IMR-90 (cell line): ENCODE measurements around the gene COLQ. TPM values are rescaled to one million over a fixed set of nuclear protein-coding genes. Genes with fewer than 3 reads are reported as not detected.
"Not testable (repeated sequence)": the region's sequence is repeated elsewhere in the genome, so short reads cannot be mapped to it uniquely, and the experiment has no call there.

Experiments
- ATAC-seq: fragments of 200-7000 bp; cut with Tn5 transposase; 2 replicates; pipeline ENCODE4 v1.9.1; 2020; ENCODE audit warnings: low read depth, mild to moderate bottlenecking, moderate library complexity
- BruUV-seq: library from RNA; stranded (reverse); fragments of 400-500 nt; replicated peaks from 2 replicates; lab custom pipeline; 2021; lab: Mats Ljungman, UMichigan
- CTCF ChIA-PET: fragments of 300-600 bp; formaldehyde crosslinking; extraction: SDS; loops from one replicate; lab custom pipeline; 2021; ENCODE audit warnings: antibody characterized with exemption; lab: Yijun Ruan, JAX
- POLR2A ChIA-PET: fragments of 300-600 bp; sonication (Branson Sonifier 250); formaldehyde crosslinking; loops from one replicate; lab custom pipeline; 2022; ENCODE audit warnings: antibody characterized with exemption; ENCODE audit not compliant: unreplicated experiment; lab: Charles Lee
- DNase-seq: peaks from one replicate; pipeline ENCODE4 v3.0.0; 2013
- H2AFZ ChIP-seq: replicated peaks from 2 replicates; pipeline ENCODE3; 2013; ENCODE audit warnings: low read length, mild to moderate bottlenecking; ENCODE audit not compliant: poor library complexity
- H2AK5ac ChIP-seq: 2 replicates; pipeline ENCODE4 v1.6.1; 2013; ENCODE audit warnings: low read depth, low read length, inconsistent platforms
- H2AK9ac ChIP-seq: replicated peaks from 2 replicates; pipeline ENCODE3; 2013; ENCODE audit warnings: mild to moderate bottlenecking, low read depth, low read length, moderate library complexity; ENCODE audit not compliant: poor library complexity
- H2BK120ac ChIP-seq: 2 replicates; pipeline ENCODE4 v1.6.1; 2013; ENCODE audit warnings: low read depth, low read length, inconsistent platforms
- H2BK15ac ChIP-seq: 3 replicates; pipeline ENCODE4 v1.6.1; 2013; ENCODE audit warnings: low read depth, low read length, inconsistent platforms
- H2BK20ac ChIP-seq: 2 replicates; pipeline ENCODE4 v1.6.1; 2013; ENCODE audit warnings: low read depth, mild to moderate bottlenecking, inconsistent platforms, low read length, moderate library complexity
- H2BK5ac ChIP-seq: 2 replicates; pipeline ENCODE4 v1.6.1; 2013; ENCODE audit warnings: mild to moderate bottlenecking, low read depth, low read length, inconsistent platforms; ENCODE audit not compliant: poor library complexity, severe bottlenecking
- H3K14ac ChIP-seq: replicated peaks from 2 replicates; pipeline ENCODE4 v1.6.1; 2013; ENCODE audit warnings: low read depth, low read length, inconsistent platforms
- H3K18ac ChIP-seq: 2 replicates; pipeline ENCODE4 v1.6.1; 2013; ENCODE audit warnings: low read depth, low read length, control low read depth
- H3K23ac ChIP-seq: 2 replicates; pipeline ENCODE4 v1.6.1; 2013; ENCODE audit warnings: low read depth, low read length, inconsistent platforms
- H3K27ac ChIP-seq: 2 replicates; pipeline ENCODE4 v1.5.1; 2013; ENCODE audit warnings: mild to moderate bottlenecking, control low read depth, low read length; ENCODE audit not compliant: insufficient read depth
- H3K27me3 ChIP-seq: 2 replicates; pipeline ENCODE4 v1.6.1; 2013; ENCODE audit warnings: low read length; ENCODE audit not compliant: control insufficient read depth, insufficient read depth
- H3K36me3 ChIP-seq: 2 replicates; pipeline ENCODE4 v1.6.1; 2013; ENCODE audit warnings: low read length, mixed read lengths; ENCODE audit not compliant: control insufficient read depth, insufficient read depth
- H3K4ac ChIP-seq: 2 replicates; pipeline ENCODE4 v1.6.1; 2013; ENCODE audit warnings: low read depth, low read length, inconsistent platforms
- H3K4me1 ChIP-seq: 2 replicates; pipeline ENCODE4 v1.6.1; 2013; ENCODE audit warnings: low read length, mixed read lengths; ENCODE audit not compliant: control insufficient read depth, insufficient read depth
- H3K4me2 ChIP-seq: 2 replicates; pipeline ENCODE4 v1.6.1; 2013; ENCODE audit warnings: low read depth, mild to moderate bottlenecking, control low read depth, low read length, moderate library complexity
- H3K4me3 ChIP-seq: 2 replicates; pipeline ENCODE4 v1.5.1; 2013; ENCODE audit warnings: low read depth, mild to moderate bottlenecking, control low read depth, low read length, moderate library complexity; ENCODE audit not compliant: insufficient read depth
- H3K56ac ChIP-seq: 2 replicates; pipeline ENCODE4 v1.6.1; 2013; ENCODE audit warnings: low read length, inconsistent platforms; ENCODE audit not compliant: insufficient read depth; ENCODE audit errors: extremely low read depth
- H3K79me1 ChIP-seq, 2 experiments: 2 replicates each; pipeline ENCODE4 v1.6.1; 2013; ENCODE audit warnings: low read length in 2 of 2, inconsistent platforms in 1 of 2, low read depth in 1 of 2
- H3K9ac ChIP-seq: 2 replicates; pipeline ENCODE4 v1.6.1; 2013; ENCODE audit warnings: low read depth, low read length, control low read depth
- H3K9me1 ChIP-seq: 2 replicates; pipeline ENCODE4 v1.6.1; 2013; ENCODE audit warnings: low read length, inconsistent platforms; ENCODE audit not compliant: insufficient read depth
- H3K9me3 ChIP-seq: 2 replicates; pipeline ENCODE4 v1.6.1; 2013; ENCODE audit warnings: low read length; ENCODE audit not compliant: control insufficient read depth, insufficient read depth
- H4K20me1 ChIP-seq: 2 replicates; pipeline ENCODE4 v1.6.1; 2013; ENCODE audit warnings: low read length, inconsistent platforms; ENCODE audit not compliant: insufficient read depth
- H4K5ac ChIP-seq: 2 replicates; pipeline ENCODE4 v1.6.1; 2013; ENCODE audit warnings: mild to moderate bottlenecking, low read depth, low read length, control low read depth
- H4K8ac ChIP-seq, 2 experiments: 2 replicates each; pipeline ENCODE4 v1.6.1; 2013; ENCODE audit warnings: low read depth in 2 of 2, low read length in 2 of 2, control low read depth in 1 of 2, inconsistent platforms in 1 of 2
- H4K91ac ChIP-seq: 2 replicates; pipeline ENCODE4 v1.6.1; 2013; ENCODE audit warnings: low read depth, low read length, inconsistent platforms; ENCODE audit not compliant: insufficient read depth
- CEBPB ChIP-seq: IDR thresholded peaks from 2 replicates; pipeline ENCODE4 v1.6.1; 2012; ENCODE audit warnings: low read depth, low read length, improper control_type of control experiment
- FOS ChIP-seq: fragments of 150-350 bp; IDR thresholded peaks from 2 replicates; pipeline ENCODE4 v1.6.1; 2016; ENCODE audit warnings: low read depth, low read length
- WGBS, 2 experiments: methylation state at CpG; one replicate each; pipeline versions ENCODE4 v1.1.5 to v1.1.7; 2013; ENCODE audit warnings: missing lambda C conversion rate in 2 of 2; ENCODE audit not compliant: insufficient read length in 1 of 2; ENCODE audit errors: extremely low coverage in 2 of 2; 5-methylcytosine and 5-hydroxymethylcytosine counted together
- dilution Hi-C: fragments of 300-500 bp; cut with HindIII; formaldehyde crosslinking; loops from one replicate; pipeline ENCODE4 v1.14.3; 2018; ENCODE audit warnings: low sequenced_read_pairs; ENCODE audit not compliant: unreplicated experiment
- in situ Hi-C: fragments of 300-500 bp; cut with MboI; formaldehyde crosslinking; loops from 3 replicates; pipeline ENCODE4 v1.14.3; 2019; ENCODE audit warnings: low sequenced_read_pairs, inconsistent platforms, mixed read lengths
- intact Hi-C: fragments of 100-400 bp; cut with micrococcal nuclease; formaldehyde crosslinking; loops from 2 replicates; pipeline ENCODE4 v1.10.0; 2022
- polyA plus RNA-seq, 3 experiments: library from polyadenylated mRNA; depleted of rRNA; stranded (reverse); fragments of >200 nt; gene quantifications; 2 replicates each; pipeline ENCODE4 v1.2.3, GENCODE V29; 2012; ENCODE audit warnings: low replicate concordance in 1 of 3
- total RNA-seq: library from RNA; depleted of rRNA; stranded (reverse); fragments of >200 nt; gene quantifications from 2 replicates; pipeline ENCODE4 v1.2.3, GENCODE V29; 2012

COLQ gene
- total and polyA plus RNA-seq, 2 of the 4 experiments (the other 2 are of a cell fraction) = 0.18 to 0.65 TPM

DNA sequence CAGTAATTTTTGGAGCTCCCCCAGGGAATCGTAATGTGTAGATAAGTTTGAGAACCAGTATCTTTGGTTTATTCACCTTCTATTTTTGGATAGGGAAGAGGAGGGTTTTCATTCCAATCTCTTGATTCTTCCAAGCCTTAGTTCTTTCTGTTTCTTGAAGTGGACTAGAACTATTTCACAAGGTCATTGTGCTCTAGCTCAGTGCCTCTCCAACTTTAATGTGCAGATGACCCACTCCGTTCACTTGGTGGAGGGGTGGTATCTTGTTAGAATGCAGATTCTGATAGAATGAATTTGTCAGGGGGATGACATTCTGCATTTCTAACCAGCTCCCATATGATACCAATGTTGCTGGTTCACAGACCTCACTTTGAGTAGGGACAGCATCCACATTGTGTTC lies 35.5 kb downstream of the COLQ start:
- Histone ChIP-seq H3K4ac (no peak overlapping the region), H3K9me1 (no peaks in the 10 kb centered on the region), H2AFZ (no peak overlapping the region), H2BK5ac (no peak overlapping the region), H3K9me3 (no peaks in the 10 kb centered on the region), H2AK9ac (no peak overlapping the region), H3K4me1 (no peaks in the 10 kb centered on the region), H3K9ac (no peak overlapping the region), H2BK15ac (no peak overlapping the region), H3K4me2 (no peak overlapping the region), H3K27me3 (no peaks in the 10 kb centered on the region), H3K18ac (no peak overlapping the region), H3K36me3 (no peaks in the 10 kb centered on the region), H3K23ac (no peak overlapping the region), H3K4me3 (no peak overlapping the region), H2BK20ac (no peak overlapping the region), H3K79me1 (no peaks in the 10 kb centered on the region), H2BK120ac (no peak overlapping the region), H2AK5ac (no peak overlapping the region), H3K27ac (no peak overlapping the region), H4K5ac (no peak overlapping the region), H3K56ac (no peak overlapping the region), H4K91ac (no peak overlapping the region), H3K14ac (no peak overlapping the region), H4K20me1 (no peaks in the 10 kb centered on the region), H4K8ac (no peak overlapping the region)
- no peak for DNase-seq
- no peak for TF ChIP-seq FOS
- TF ChIP-seq CEBPB = no peak
- no TSS peak for BruUV-seq
- dilution Hi-C loops (no loop called here), in situ Hi-C loops (no loop called here), intact Hi-C loops (no loop called here)
- ATAC-seq = no peak
- WGBS, 2 experiments = no CpG with 5 or more reads among the region's 2 CpGs
- ChIA-PET POLR2A (no interaction called here), CTCF (no interaction called here)

DNA sequence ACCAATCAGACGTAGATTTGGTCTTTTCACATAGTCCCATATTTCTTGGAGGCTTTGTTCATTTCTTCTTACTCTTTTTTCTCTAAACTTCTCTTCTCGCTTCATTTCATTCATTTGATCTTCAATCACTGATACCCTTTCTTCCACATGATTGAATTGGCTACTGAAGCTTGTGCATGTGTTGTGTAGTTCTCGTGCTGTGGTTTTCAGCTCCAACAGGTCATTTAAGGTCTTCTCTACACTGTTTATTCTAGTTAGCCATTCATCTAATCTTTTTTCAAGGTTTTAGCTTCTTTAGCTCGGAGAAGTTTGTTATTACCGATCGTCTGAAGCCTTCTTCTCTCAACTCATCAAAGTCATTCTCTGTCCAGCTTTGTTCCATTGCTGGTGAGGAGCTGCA lies 37.0 kb downstream of the COLQ start:
- H2BK5ac ChIP-seq, dilution Hi-C loops, H3K4ac ChIP-seq, H4K5ac ChIP-seq, intact Hi-C loops, H4K20me1 ChIP-seq, H3K27me3 ChIP-seq, H2AK5ac ChIP-seq, BruUV-seq, H3K4me3 ChIP-seq, H4K8ac ChIP-seq, H3K9ac ChIP-seq, H3K23ac ChIP-seq, H3K9me1 ChIP-seq, H3K14ac ChIP-seq, DNase-seq, H3K4me1 ChIP-seq, H2BK120ac ChIP-seq, H3K27ac ChIP-seq, POLR2A ChIA-PET, H3K9me3 ChIP-seq, H3K18ac ChIP-seq, H3K56ac ChIP-seq, H3K79me1 ChIP-seq, H4K91ac ChIP-seq, H3K36me3 ChIP-seq, H2AFZ ChIP-seq, ATAC-seq, H2BK15ac ChIP-seq, H2AK9ac ChIP-seq, H2BK20ac ChIP-seq, in situ Hi-C loops, H3K4me2 ChIP-seq: not testable (repeated sequence)
- CTCF ChIA-PET = interaction anchor here (1.1 kb wide), 1 partner anchor 37 kb away, joined by 3 read pairs; the partner anchor contains the start of gene COLQ
- no CpG with 5 or more reads among the region's 6 CpGs for WGBS, 2 experiments
